Muscle of leg (tissue), 11 donors: Measurements from ENCODE around the gene DSTN. TPM values are rescaled to one million over a fixed set of nuclear protein-coding genes. Genes with fewer than 3 reads are reported as not detected.
A peak's percentile ranks its signal among the peaks of the same experiment; 100 is the strongest.

Source experiments
- DNase-seq: peaks from one replicate; pipeline ENCODE4 v3.0.0; 2013
- H3K27ac ChIP-seq: one replicate; pipeline ENCODE4 v1.5.1; 2013; ENCODE audit warnings: mild to moderate bottlenecking, low read length, control low read depth
- H3K27me3 ChIP-seq: one replicate; pipeline ENCODE4 v1.6.1; 2013; ENCODE audit warnings: low read length; ENCODE audit not compliant: control insufficient read depth, insufficient read depth
- H3K36me3 ChIP-seq: one replicate; pipeline ENCODE4 v1.6.1; 2013; ENCODE audit warnings: low read length; ENCODE audit not compliant: control insufficient read depth, insufficient read depth
- H3K4me1 ChIP-seq: one replicate; pipeline ENCODE4 v1.6.1; 2013; ENCODE audit warnings: low read length; ENCODE audit not compliant: control insufficient read depth, insufficient read depth
- H3K4me3 ChIP-seq: one replicate; pipeline ENCODE4 v1.5.1; 2013; ENCODE audit warnings: low read length, control low read depth
- H3K9me3 ChIP-seq: replicated peaks from 2 replicates; pipeline ENCODE4 v1.6.1; 2013; ENCODE audit warnings: low read depth, low read length; ENCODE audit not compliant: control insufficient read depth
- WGBS: methylation state at CpG from one replicate; pipeline ENCODE4 v1.1.5; 2013; ENCODE audit warnings: missing lambda C conversion rate; ENCODE audit not compliant: insufficient coverage; 5-methylcytosine and 5-hydroxymethylcytosine counted together
- polyA plus RNA-seq, 8 donors: library from polyadenylated mRNA; unstranded; fragments of 120-200 nt; gene quantifications; one replicate each; pipeline versions ENCODE4 v1.2.1 to v1.2.3, GENCODE V29; 2013; ENCODE audit warnings: inconsistent platforms in 1 of 8, low replicate concordance in 1 of 8; ENCODE audit not compliant: insufficient read length in 8 of 8, insufficient read depth in 1 of 8
- total RNA-seq: library from RNA; stranded (reverse); fragments of 120-200 nt; gene quantifications from one replicate; pipeline ENCODE4 v1.2.4, GENCODE V29; 2013

Gene DSTN
- total and polyA plus RNA-seq, 9 donors = 145 to 256 (median 243) TPM

- no peak for DNase-seq
Observed at GRCh38 chr20:17573463-17573862, 3.6 kb downstream of the DSTN start.

GRCh38 chr20:17576215-17576614 lies 6.3 kb downstream of the DSTN start:
- Histone ChIP-seq H3K9me3 (no peaks in the 10 kb centered on the region), H3K27ac (no peak overlapping the region), H3K4me1 (peaks cover 6% of the 10 kb centered on the region), H3K27me3 (no peaks in the 10 kb centered on the region), H3K36me3 (peaks cover 5% of the 10 kb centered on the region), H3K4me3 (no peak overlapping the region)
- DNase-seq = no peak
- WGBS = no CpG with 5 or more reads among the region's 8 CpGs

More at GRCh38 chr20:17573463-17573862, 3.6 kb downstream of the DSTN start:
- Histone ChIP-seq H3K27me3 (no peaks in the 10 kb centered on the region), H3K4me1 (peaks cover 11% of the 10 kb centered on the region), H3K4me3 (no peak overlapping the region), H3K9me3 (no peaks in the 10 kb centered on the region), H3K27ac (no peak overlapping the region), H3K36me3 (peaks cover 2% of the 10 kb centered on the region)
- no CpG with 5 or more reads among the region's 3 CpGs for WGBS

GRCh38 chr20:17579369-17580039 lies 9.6 kb downstream of the DSTN start:
- peaks cover 5% of the 10 kb centered on the region for H3K36me3 ChIP-seq
- no peak overlapping the region for H3K27ac ChIP-seq
- H3K9me3 ChIP-seq = no peaks in the 10 kb centered on the region
- H3K4me1 ChIP-seq = no peaks in the 10 kb centered on the region
- no peaks in the 10 kb centered on the region for H3K27me3 ChIP-seq
- WGBS = 100% methylated on average over 1 of the region's 4 CpGs
- H3K4me3 ChIP-seq = no peak overlapping the region
- DNase-seq = no peak

- Histone ChIP-seq H3K27ac (no peak overlapping the region), H3K4me3 (no peak overlapping the region), H3K27me3 (no peaks in the 10 kb centered on the region), H3K9me3 (no peaks in the 10 kb centered on the region), H3K4me1 (no peaks in the 10 kb centered on the region), H3K36me3 (peaks cover 3% of the 10 kb centered on the region)
- no peak for DNase-seq
- 92% methylated on average over 2 of the region's 2 CpGs for WGBS
Observed at GRCh38 chr20:17580895-17581294, 11.0 kb downstream of the DSTN start.

GRCh38 chr20:17583126-17583525 lies 13.3 kb downstream of the DSTN start:
- no peak for DNase-seq
- no peak overlapping the region for H3K27ac ChIP-seq
- H3K9me3 ChIP-seq = no peaks in the 10 kb centered on the region
- no peaks in the 10 kb centered on the region for H3K27me3 ChIP-seq
- no peaks in the 10 kb centered on the region for H3K4me1 ChIP-seq
- no peak overlapping the region for H3K4me3 ChIP-seq
- H3K36me3 ChIP-seq = peaks cover 3% of the 10 kb centered on the region
- no CpG with 5 or more reads among the region's 3 CpGs for WGBS

- DNase-seq = peak; percentile 90
- Histone ChIP-seq H3K27ac (peak overlapping the region; percentile 21), H3K9me3 (no peaks in the 10 kb centered on the region), H3K27me3 (no peaks in the 10 kb centered on the region), H3K36me3 (peaks cover 3% of the 10 kb centered on the region), H3K4me3 (no peak overlapping the region), H3K4me1 (no peaks in the 10 kb centered on the region)
Observed at GRCh38 chr20:17584689-17585088, 14.8 kb downstream of the DSTN start.

GRCh38 chr20:17586250-17586649 lies 16.4 kb downstream of the DSTN start:
- no peak overlapping the region for H3K4me3 ChIP-seq
- no peaks in the 10 kb centered on the region for H3K27me3 ChIP-seq
- no peak for DNase-seq
- no peak overlapping the region for H3K27ac ChIP-seq
- WGBS = 100% methylated on average over 1 of the region's 2 CpGs
- H3K4me1 ChIP-seq = no peaks in the 10 kb centered on the region
- no peaks in the 10 kb centered on the region for H3K36me3 ChIP-seq
- H3K9me3 ChIP-seq = no peaks in the 10 kb centered on the region

GRCh38 chr20:17587148-17587547 lies 17.3 kb downstream of the DSTN start:
- no peak for DNase-seq
- H3K27ac ChIP-seq = no peak overlapping the region
- WGBS = no CpG with 5 or more reads among the region's 1 CpG
- H3K4me1 ChIP-seq = no peaks in the 10 kb centered on the region
- no peak overlapping the region for H3K4me3 ChIP-seq
- no peaks in the 10 kb centered on the region for H3K9me3 ChIP-seq
- H3K36me3 ChIP-seq = peaks cover 2% of the 10 kb centered on the region
- no peaks in the 10 kb centered on the region for H3K27me3 ChIP-seq

GRCh38 chr20:17587824-17588223 lies 17.9 kb downstream of the DSTN start:
- H3K36me3 ChIP-seq = peaks cover 2% of the 10 kb centered on the region
- H3K4me3 ChIP-seq = no peak overlapping the region
- 61% methylated on average over 3 of the region's 3 CpGs for WGBS
- no peaks in the 10 kb centered on the region for H3K9me3 ChIP-seq
- H3K27me3 ChIP-seq = no peaks in the 10 kb centered on the region
- DNase-seq = no peak
- no peaks in the 10 kb centered on the region for H3K4me1 ChIP-seq
- no peak overlapping the region for H3K27ac ChIP-seq

GRCh38 chr20:17589161-17589834 lies 19.4 kb downstream of the DSTN start:
- H3K9me3 ChIP-seq = no peaks in the 10 kb centered on the region
- WGBS = 88% methylated on average over 4 of the region's 8 CpGs
- H3K27me3 ChIP-seq = no peaks in the 10 kb centered on the region
- H3K4me3 ChIP-seq = no peak overlapping the region
- no peak for DNase-seq
- H3K27ac ChIP-seq = no peak overlapping the region
- H3K36me3 ChIP-seq = peaks cover 2% of the 10 kb centered on the region
- H3K4me1 ChIP-seq = peaks cover 2% of the 10 kb centered on the region
